CD4-positive, alpha-beta T cell (primary cell): ENCODE measurements around the gene INSIG2. TPM values are rescaled to one million over a fixed set of nuclear protein-coding genes. Genes with fewer than 3 reads are reported as not detected.

Experiments used
- ATAC-seq: fragments of 200-7000 bp; cut with Tn5 transposase; one replicate; pipeline ENCODE4 v1.10.0; 2022; ENCODE audit warnings: mild to moderate bottlenecking; ENCODE audit not compliant: poor library complexity
- CTCF ChIA-PET: fragments of 350-600 bp; sonication (Branson Sonifier 250); formaldehyde crosslinking; loops from one replicate; lab custom pipeline; 2021; ENCODE audit warnings: antibody characterized with exemption, inconsistent platforms; lab: Charles Lee
- POLR2A ChIA-PET: fragments of 350-600 bp; sonication (Branson Sonifier 250); formaldehyde crosslinking; loops from one replicate; lab custom pipeline; 2021; ENCODE audit warnings: antibody characterized with exemption, inconsistent platforms; lab: Charles Lee
- DNase-seq, 14 experiments: peaks; one replicate each; pipeline ENCODE4 v3.0.0-alpha.2; 2013 to 2020; ENCODE audit warnings: mixed read lengths in 2 of 14
- H3K27ac ChIP-seq, 2 donors: one replicate each; pipeline versions ENCODE4 v1.5.1 to v1.7.0; 2013; ENCODE audit warnings: low read length in 2 of 2, low read depth in 1 of 2, mild to moderate bottlenecking in 1 of 2
- H3K27me3 ChIP-seq, 2 experiments: 1 replicate in 1 of 2; 2 replicates in 1 of 2; pipeline versions ENCODE4 v1.6.1 to v1.7.0; 2013; ENCODE audit warnings: low read length in 2 of 2, control low read depth in 1 of 2, mild to moderate bottlenecking in 1 of 2, moderate library complexity in 1 of 2; ENCODE audit not compliant: insufficient read depth in 2 of 2, control insufficient read depth in 1 of 2
- H3K36me3 ChIP-seq: one replicate; pipeline ENCODE4 v1.6.1; 2013; ENCODE audit warnings: low read length, control low read depth; ENCODE audit not compliant: insufficient read depth
- H3K4me1 ChIP-seq: one replicate; pipeline ENCODE4 v1.6.1; 2013; ENCODE audit warnings: low read length, control low read depth; ENCODE audit not compliant: insufficient read depth
- H3K4me3 ChIP-seq: one replicate; pipeline ENCODE4 v1.5.1; 2013; ENCODE audit warnings: mild to moderate bottlenecking, low read length, moderate library complexity
- H3K9me3 ChIP-seq, 2 experiments: 1 replicate in 1 of 2; 2 replicates in 1 of 2; pipeline versions ENCODE4 v1.6.1 to v1.7.0; 2013; ENCODE audit warnings: low read length in 2 of 2, mild to moderate bottlenecking in 2 of 2, control low read depth in 1 of 2, moderate library complexity in 1 of 2; ENCODE audit not compliant: control insufficient read depth in 1 of 2, insufficient read depth in 1 of 2
- H3K27ac Mint-ChIP-seq: one replicate; pipeline ENCODE4 v1.8.0; 2020; ENCODE audit warnings: mixed read lengths
- H3K27me3 Mint-ChIP-seq: one replicate; pipeline ENCODE4 v1.8.0; 2021; ENCODE audit warnings: mixed read lengths
- H3K36me3 Mint-ChIP-seq: one replicate; pipeline ENCODE4 v1.8.0; 2021; ENCODE audit warnings: low read depth, mixed read lengths
- H3K4me1 Mint-ChIP-seq: one replicate; pipeline ENCODE4 v1.8.0; 2021; ENCODE audit warnings: low read depth, mixed read lengths
- H3K4me3 Mint-ChIP-seq: one replicate; pipeline ENCODE4 v1.8.0; 2020; ENCODE audit warnings: mild to moderate bottlenecking, mixed read lengths
- H3K9me3 Mint-ChIP-seq: one replicate; pipeline ENCODE4 v1.8.0; 2020; ENCODE audit warnings: mixed read lengths
- CTCF ChIP-seq: fragments of 200-600 bp; IDR thresholded peaks from one replicate; pipeline ENCODE4 v1.8.0; 2022; ENCODE audit warnings: antibody characterized with exemption, mild to moderate bottlenecking
- intact Hi-C, 2 experiments: fragments of 100-400 bp; cut with DNase I in 1 of 2; cut with micrococcal nuclease in 1 of 2; formaldehyde crosslinking; loops; one replicate each; pipeline versions ENCODE4 v1.15.1 to v1.9.0; 2023 to 2025; cut with DNase I, micrococcal nuclease
- total RNA-seq, 174 experiments: library from RNA in 2 of 174; stranded (reverse) in 2 of 174; gene quantifications; one replicate each; pipeline ENCODE4 v1.2.3 and lab custom pipeline; 2021 to 2026

INSIG2 gene
- total RNA-seq, 2 experiments from 2014 or later, result 7.3 to 7.7 TPM

GRCh38 chr2:118145207-118145606 is 56.9 kb downstream of the INSIG2 start:
- H3K27me3 ChIP-seq, result no peaks in the 10 kb centered on the region
- intact Hi-C loops, result loop anchor here in 1 of 2 experiments (5.0 kb wide), 1 partner anchor 98 kb away; no protein-coding TSS in a partner anchor
- no peaks in the 10 kb centered on the region for H3K4me1 Mint-ChIP-seq
- H3K9me3 Mint-ChIP-seq, result no peaks in the 10 kb centered on the region
- no peaks in the 10 kb centered on the region for H3K36me3 Mint-ChIP-seq
- H3K9me3 ChIP-seq, result no peaks in the 10 kb centered on the region
- no peaks in the 10 kb centered on the region for H3K36me3 ChIP-seq
- no peak overlapping the region for H3K27ac ChIP-seq
- DNase-seq (no peak), ATAC-seq (no peak)
- CTCF ChIA-PET, result no interaction called here
- H3K27me3 Mint-ChIP-seq, result peaks cover 12% of the 10 kb centered on the region
- no peak overlapping the region for H3K4me3 ChIP-seq
- POLR2A ChIA-PET, result no interaction called here
- H3K27ac Mint-ChIP-seq, result no peak overlapping the region
- H3K4me3 Mint-ChIP-seq, result no peak overlapping the region
- H3K4me1 ChIP-seq, result no peaks in the 10 kb centered on the region
- TF ChIP-seq CTCF, result no peak

- no peaks in the 10 kb centered on the region for H3K9me3 ChIP-seq
- ChIA-PET POLR2A (no interaction called here), CTCF (no interaction called here)
- H3K4me1 ChIP-seq, result no peaks in the 10 kb centered on the region
- ATAC-seq (no peak), DNase-seq (no peak)
- no peak for TF ChIP-seq CTCF
- no peak overlapping the region for H3K4me3 ChIP-seq
- H3K9me3 Mint-ChIP-seq, result no peaks in the 10 kb centered on the region
- H3K4me1 Mint-ChIP-seq, result no peaks in the 10 kb centered on the region
- no peaks in the 10 kb centered on the region for H3K36me3 ChIP-seq
- no peak overlapping the region for H3K4me3 Mint-ChIP-seq
- H3K27me3 ChIP-seq, result no peaks in the 10 kb centered on the region
- H3K27ac ChIP-seq, result no peak overlapping the region
- H3K27ac Mint-ChIP-seq, result no peak overlapping the region
- H3K27me3 Mint-ChIP-seq, result peaks cover 12% of the 10 kb centered on the region
- H3K36me3 Mint-ChIP-seq, result no peaks in the 10 kb centered on the region
- intact Hi-C loops, result loop anchor here in 1 of 2 experiments (5.0 kb wide), 1 partner anchor 99 kb away; no protein-coding TSS in a partner anchor
Measured at GRCh38 chr2:118145806-118146205, 57.5 kb downstream of the INSIG2 start.

GRCh38 chr2:118146315-118147283 is 58.3 kb downstream of the INSIG2 start:
- no peak for ATAC-seq
- Mint-ChIP-seq H3K27ac (no peak overlapping the region), H3K9me3 (no peaks in the 10 kb centered on the region), H3K4me1 (no peaks in the 10 kb centered on the region), H3K4me3 (no peak overlapping the region), H3K36me3 (no peaks in the 10 kb centered on the region), H3K27me3 (peaks cover 12% of the 10 kb centered on the region)
- Histone ChIP-seq H3K27ac (no peak overlapping the region), H3K36me3 (no peaks in the 10 kb centered on the region), H3K9me3 (no peaks in the 10 kb centered on the region), H3K27me3 (no peaks in the 10 kb centered on the region), H3K4me1 (no peaks in the 10 kb centered on the region), H3K4me3 (no peak overlapping the region)
- intact Hi-C loops, result loop anchor here in 1 of 2 experiments (5.0 kb wide), 1 partner anchor 99 kb away; no protein-coding TSS in a partner anchor
- ChIA-PET POLR2A (no interaction called here), CTCF (interaction anchor here (0.6 kb wide), 1 partner anchor 68 kb away, joined by 3 read pairs; no protein-coding TSS in a partner anchor)
- DNase-seq, result no peak
- no peak for TF ChIP-seq CTCF
